HG02973 (cell line): ENCODE data around the gene NPFFR2.
"Not testable (repeated sequence)": the region's sequence is repeated elsewhere in the genome, so short reads cannot be mapped to it uniquely, and the experiment has no call there.

Experiments used
- ATAC-seq: cut with Tn5 transposase; IDR thresholded peaks from one replicate; pipeline ENCODE4 v1.9.1; 2021; ENCODE audit warnings: moderate library complexity; ENCODE audit not compliant: unreplicated experiment

NPFFR2 gene

DNA sequence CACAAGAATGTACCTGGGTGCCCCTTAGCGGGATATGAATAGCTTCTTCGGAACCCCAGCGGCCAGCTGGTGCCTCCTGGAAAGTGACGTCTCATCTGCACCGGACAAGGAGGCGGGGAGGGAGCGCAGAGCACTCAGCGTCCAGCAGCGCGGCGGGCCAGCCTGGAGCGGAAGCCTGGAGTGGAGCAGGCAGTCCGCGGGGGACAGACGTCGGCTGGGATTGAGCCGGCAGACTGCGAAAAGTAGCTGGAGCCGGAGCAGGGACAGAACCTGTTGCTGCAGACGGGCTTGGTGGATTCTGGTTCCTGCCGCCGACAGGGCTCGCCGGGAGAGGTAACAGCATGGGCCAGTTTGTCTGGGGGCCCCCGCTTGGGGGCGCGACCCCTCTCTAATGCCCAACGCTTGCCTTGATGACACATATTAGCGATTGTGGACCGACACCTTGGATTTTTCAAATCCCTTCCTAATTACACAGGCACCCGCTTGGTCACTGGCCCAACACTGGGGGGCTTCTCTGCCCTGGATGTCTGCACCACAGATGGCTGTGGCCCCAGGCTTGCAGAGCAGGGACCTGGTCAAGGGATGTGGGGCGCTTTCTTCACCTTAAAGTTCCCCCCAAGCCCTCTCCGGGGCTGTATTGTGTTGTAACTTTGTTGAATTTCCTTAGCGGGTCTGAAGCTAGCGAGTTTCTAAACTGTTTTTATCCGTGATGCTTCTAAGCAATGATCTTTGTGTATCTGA, at the start of gene NPFFR2:
Gene NPFFR2, plus strand, starts transcription at position 133 of the 741 bp plus-strand sequence. CDS start 96,592 bp downstream, outside the sequence.
- ATAC-seq, result no peak

GRCh38 chr4:71992571-71993312, 39.1 kb upstream of the NPFFR2 start:
- no peak for ATAC-seq

DNA sequence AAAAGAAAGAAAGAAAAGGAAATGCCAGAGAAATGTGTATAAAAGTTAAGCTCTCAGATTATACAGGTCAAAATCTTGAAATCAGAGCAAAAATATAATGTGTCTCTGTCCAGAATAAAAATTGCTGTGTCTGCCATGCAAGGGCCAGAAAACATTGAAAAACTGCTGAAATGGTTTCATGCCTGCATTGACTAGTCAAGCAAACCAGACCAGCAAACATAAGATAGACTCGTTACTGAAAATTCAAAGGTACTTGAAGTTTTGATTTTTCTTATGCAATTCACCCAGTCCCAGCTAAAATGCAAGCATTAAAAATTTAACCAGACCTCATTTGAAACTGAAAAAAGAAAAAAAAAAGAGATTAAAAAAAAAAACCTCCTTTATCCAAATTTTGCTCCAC, 37.2 kb upstream of the NPFFR2 start:
- no peak for ATAC-seq

DNA sequence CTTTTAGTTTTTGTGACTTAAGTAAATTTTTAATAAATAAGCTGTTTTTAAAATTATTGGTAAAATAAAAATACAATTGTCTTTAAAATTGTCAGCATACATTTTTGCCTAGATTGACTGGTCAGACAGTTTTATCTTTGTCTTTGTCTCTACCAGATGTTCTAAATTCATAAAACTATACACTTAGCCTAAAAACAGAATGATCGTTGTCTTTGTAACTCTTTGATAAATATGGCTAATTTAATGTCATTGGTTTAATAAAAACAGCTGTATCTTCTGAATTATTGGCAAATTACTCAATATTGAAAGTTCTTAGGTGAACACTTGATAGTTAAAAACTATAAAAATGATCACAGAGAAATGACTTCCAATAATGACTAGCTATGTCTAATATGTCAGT, 36.5 kb upstream of the NPFFR2 start:
- no peak for ATAC-seq

- no peak for ATAC-seq
Measured at GRCh38 chr4:72006586-72006985, 25.2 kb upstream of the NPFFR2 start.

GRCh38 chr4:72011906-72012305, 19.9 kb upstream of the NPFFR2 start:
- ATAC-seq, result no peak

- ATAC-seq, result no peak
Measured at GRCh38 chr4:72016011-72016410, 15.8 kb upstream of the NPFFR2 start.

DNA sequence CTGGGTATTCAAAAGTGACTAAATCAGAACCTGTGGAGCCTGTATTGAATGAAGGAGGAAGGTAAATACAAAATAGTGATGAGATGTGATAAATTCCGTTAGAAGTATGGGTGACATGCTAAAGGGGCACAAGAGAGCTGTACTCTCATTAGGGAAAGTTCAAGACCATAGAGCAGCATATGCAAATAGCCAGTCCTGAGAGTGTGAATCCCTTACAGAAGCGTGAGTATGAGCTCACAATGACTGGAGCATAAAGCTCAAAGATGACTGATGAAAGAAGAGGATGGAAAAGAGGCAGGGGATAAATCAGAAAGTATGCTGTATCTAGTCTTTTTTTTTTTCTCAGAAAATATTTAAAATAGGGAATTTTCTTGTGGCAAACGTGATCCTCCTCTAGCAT, 12.1 kb upstream of the NPFFR2 start:
- ATAC-seq, result no peak

DNA sequence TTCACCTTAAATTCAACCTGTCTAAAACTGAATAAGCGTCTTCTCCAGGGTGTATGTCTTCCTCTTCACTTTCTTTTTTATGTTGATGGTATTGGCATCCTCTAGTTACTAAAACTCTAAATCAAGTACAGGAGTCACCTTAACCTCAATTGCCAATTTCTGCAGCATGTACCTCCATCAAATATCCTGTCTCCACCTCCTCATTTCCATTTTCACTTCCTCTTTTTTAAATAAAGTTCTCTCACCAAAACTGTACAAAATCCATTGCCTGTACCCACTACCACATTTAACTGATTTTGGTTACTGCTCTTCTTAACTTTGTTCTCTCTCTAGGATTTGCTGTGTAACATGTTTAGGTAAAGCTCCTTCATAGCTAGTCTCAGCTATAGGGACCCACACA, 9.2 kb upstream of the NPFFR2 start:
- no peak for ATAC-seq

GRCh38 chr4:72055566-72055965, 23.8 kb downstream of the NPFFR2 start:
- ATAC-seq, result no peak

DNA sequence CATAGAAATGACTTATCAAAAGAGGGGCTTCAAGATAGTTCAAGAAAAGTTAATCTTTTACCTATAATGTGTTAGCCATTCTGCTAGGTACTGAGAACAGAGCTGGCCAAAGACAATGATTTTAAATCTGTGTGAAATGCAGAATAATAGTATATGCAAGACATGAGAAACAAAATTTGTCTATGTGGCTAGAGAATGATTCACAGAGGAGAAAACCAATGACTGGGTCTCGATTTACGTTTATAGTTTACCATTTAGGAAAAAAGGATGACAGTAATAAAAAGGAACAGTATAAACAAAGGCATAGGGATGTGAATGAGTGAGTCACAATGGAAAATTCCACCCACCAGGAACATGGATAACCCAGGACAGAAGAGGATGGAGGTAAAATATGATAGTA, 31.9 kb downstream of the NPFFR2 start:
- ATAC-seq, result no peak

- no peak for ATAC-seq
Measured at GRCh38 chr4:72067051-72067450, 35.3 kb downstream of the NPFFR2 start.

DNA sequence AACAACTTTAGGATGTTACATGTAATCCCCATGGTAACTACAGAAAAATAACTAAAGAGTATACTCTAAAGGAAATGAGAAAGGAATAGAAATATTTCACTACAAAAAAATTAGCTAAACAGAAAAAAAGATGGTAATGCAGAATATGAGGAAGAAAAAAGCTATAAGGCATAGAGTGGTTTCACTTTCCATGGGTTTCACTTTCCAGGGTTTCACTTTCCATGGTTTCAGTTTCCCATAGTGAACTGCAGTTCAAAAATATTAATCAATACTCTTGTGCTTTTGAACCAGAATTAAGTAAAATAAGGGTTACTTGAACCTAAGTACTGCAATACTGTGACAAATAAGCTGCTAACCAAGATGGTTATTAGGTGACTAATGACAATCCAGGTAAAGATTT, 42.0 kb downstream of the NPFFR2 start:
- ATAC-seq, result no peak

- no peak for ATAC-seq
Measured at GRCh38 chr4:72076562-72076961, 44.8 kb downstream of the NPFFR2 start.

GRCh38 chr4:72077346-72077745, 45.5 kb downstream of the NPFFR2 start:
- no peak for ATAC-seq

GRCh38 chr4:72084587-72085011, 52.8 kb downstream of the NPFFR2 start:
- peak; percentile 83 for ATAC-seq

DNA sequence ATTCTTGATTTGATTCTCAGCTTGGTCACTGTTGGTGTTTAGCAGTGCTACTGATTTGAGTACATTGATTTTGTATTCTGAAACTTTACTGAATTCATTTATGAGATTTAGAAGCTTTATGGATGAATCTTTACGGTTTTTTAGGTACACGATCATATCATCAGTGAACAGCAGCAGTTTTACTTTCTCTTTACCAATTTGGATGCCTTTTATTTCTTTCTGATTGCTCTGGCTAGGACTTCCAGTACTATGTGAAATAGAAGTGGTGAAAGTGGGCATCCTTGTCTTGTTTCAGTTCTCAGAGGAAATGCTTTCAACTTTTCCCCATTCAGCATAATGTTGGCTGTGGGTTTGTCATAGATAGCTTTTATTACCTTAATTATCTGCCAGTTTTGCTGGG, 58.8 kb downstream of the NPFFR2 start:
- ATAC-seq, result not testable (repeated sequence)

DNA sequence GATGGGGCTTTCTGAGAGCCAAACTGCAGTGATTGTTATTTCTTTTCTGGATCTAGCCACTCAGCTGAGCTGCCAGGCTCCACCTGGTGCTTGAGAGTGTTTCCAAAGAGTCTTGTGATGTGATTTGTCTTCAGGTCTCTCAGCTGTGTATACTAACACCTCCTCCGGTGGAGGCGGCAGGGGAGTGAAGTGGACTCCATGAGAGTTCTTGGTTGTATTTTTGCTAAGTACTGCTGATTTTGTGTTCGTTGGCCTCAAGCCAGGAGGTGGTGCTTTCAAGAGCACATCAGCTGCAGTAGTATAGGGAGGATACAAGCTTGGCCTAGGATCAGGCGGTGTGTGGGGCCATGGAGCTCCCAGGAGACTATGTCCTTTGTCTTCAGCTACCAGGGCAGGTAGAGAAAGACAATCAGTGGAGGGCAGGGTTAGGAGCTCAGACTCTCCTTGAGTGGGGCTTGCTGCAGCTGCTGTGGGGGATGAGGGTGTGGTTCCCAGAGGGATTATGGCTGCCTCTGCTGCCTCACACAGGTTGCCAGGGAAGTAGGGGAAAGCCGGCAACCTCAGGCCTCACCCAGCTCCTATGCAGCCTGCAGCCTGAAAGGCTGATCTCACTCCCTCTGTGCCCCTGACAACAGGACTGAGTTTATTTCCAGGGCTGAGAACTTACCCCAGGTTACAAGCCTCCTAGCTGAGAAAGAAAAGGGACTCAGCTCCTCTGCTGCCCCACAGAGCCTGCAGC, 62.4 kb downstream of the NPFFR2 start:
- ATAC-seq, result no peak

DNA sequence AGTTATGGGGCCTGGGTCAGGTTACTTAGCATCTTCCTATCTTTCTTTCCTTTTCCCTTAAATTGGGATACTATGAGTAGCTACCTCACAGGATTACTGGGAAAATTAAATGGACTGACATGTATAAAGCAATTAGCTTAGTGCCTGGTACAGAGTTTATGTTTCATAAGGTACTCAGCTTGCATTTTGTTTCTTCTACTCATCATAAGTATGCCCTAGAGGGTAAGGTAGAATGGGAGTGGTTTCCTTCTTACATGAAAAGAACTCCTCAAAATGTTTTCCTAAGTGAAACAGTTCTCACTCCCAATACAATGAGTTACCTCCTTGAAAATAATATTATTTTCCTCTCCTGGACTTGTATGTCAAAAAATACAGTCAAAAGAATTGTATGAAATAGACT, 75.7 kb downstream of the NPFFR2 start:
- ATAC-seq, result no peak

- ATAC-seq, result no peak
Measured at GRCh38 chr4:72109364-72109763, 77.6 kb downstream of the NPFFR2 start.

- no peak for ATAC-seq
Measured at GRCh38 chr4:72109959-72110497, 78.2 kb downstream of the NPFFR2 start.
